ENCODE results near the gene GGCX.

The GGCX gene

DNA sequence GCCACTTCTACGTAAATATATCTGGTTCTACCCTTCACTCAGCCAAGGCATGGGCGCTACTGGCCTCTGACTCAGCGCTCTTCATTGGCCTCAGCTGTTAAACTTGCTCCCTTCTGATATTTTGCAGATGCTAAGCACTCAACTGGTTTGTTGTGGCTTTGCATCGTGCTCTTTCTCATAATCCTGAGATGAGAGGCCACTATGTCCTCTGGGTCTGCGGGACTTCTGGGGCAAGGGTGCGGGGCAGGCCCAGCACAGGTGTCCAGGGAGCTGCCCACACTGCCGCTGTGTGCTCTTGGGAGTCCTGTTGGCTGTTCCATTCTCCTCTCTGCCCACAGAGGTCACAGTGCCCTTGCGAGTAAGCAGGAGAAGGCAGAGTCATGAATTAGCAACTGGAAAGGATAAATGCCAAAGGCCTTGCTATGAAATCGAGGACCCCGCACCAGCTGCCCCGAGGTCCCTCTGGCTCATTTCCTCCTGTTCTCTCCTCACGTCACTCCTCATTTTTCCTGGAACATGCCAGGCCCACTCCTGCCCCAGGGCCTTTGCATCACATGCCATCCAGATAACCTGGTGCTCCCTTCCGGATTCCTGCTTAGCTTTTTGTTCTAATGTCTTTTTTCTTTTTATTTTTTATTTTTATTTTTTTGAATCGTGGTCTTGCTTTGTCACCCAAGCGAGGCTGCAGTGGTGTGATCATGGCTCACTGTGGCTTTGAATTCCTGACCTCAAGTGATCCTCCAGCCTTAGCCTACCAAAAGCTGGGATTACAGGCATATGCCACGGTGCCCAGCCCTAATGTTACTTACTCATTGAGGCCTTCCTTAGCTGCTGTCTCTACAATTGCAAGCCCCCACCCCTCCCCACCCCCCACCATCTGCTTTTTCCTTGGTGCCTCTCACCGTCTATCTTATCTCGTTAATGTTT lies 57.2 kb downstream of the GGCX start:
- no peak for DNase-seq
- intact Hi-C loops (cut with DNase I), result no loop called here

DNA sequence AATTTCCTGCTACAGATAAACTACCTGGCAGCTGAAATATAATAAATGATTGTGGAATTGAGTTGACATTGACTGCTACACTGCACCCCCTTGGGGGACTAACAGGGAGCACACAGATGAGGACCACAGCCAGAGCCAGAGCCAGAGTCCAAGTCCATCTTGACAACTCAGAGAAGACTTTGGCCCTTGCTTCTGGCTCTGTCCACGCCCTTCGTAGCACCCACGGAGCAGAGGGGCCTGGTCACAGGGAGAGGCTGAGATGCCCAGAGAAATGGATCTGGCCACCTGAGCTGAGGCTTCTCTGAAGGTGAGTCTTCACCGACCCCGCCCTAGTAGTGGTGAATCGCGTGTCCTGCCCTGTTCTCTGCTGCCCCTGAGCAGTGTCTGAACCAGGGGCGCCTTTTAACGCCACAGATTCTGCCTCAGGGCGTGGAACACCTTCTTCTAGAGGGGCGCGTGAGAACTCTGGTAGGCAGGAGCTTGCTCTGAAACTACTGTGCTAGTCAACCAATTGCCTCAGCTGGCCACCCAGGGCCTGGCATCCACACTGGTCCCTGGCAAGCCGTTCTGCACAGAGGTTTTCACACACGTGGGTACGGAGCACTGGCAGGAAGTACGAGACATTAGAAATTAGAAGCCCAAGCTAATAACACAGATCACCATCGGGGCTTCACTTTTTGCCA lies 58.0 kb downstream of the GGCX start:
- intact Hi-C loops (cut with DNase I), result no loop called here
- DNase-seq, result peak in 17 of 42 donors; percentile 12 to 56 (median 26)

DNA sequence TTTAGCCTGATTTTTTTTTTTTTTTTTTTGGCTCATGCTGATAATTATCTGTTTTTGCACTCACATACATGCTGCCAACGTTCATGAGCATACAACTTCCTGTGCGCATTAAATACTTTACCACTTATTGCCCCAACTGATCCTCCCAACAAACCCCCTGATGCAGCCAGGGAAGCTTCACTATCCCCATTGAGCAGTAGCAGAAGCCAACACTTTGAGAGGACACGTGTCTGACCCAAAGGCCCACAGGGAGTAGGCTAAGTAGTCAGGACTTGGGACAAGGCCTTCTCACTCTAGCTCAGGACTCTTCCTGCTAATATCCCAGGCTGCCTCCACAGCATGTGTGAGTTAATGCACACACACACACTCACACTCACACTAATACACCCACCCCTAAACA lies 58.6 kb downstream of the GGCX start:
- no peak for DNase-seq
- intact Hi-C loops (cut with DNase I), result no loop called here

DNA sequence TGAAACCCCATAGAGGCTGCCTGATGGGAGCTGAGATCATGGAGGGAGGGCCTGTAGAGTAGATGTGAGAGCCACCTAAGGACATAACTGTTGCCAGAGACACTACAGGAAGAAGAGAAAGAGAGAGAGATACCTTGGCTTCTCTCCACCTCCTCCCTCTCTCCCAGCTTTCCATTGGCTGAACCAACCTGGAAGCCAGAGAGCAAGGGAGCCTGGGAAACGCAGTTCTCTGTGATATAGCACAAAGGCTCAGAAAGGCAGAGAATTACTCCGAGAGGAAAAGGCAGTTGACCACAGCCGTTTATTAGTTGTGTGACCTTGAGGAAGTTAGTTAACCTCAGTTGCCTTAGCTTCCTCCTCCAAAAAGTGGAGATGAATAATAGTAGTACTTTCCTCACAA lies 60.0 kb downstream of the GGCX start:
- intact Hi-C loops (cut with DNase I), result no loop called here
- DNase-seq, result peak in 4 of 42 donors; percentile 12 to 25 (median 14)

DNA sequence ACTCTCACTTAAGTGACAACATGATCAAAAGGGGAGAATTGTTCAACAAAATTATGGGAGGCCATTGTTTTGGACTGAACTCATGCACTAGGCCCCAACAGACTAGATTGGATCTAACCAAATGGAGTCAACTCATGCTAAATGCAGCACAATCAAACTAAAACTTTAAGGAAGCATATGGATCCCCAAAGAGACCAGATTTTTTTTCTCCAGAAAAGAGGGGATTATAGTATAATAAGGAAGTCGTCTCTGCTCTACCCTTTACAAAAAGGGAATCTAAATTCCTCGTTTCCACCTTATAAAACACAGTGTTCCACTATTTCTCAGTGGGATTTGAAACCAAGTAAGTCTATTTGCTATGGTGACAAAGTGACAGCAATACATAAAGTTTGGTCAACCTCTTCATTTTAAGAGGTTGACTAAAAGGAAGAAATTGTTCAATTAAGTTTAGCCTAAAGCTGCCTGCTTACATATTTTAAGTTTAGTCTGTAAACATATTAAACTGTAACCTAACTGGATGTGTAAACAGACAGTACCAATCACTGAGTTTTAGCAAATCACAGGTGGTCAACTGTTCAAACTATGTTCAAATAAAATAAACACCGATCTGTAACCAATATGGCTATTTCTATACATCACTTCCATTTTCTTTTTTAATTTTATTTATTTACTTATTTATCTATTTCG lies 63.2 kb downstream of the GGCX start:
- intact Hi-C loops (cut with DNase I), result no loop called here
- DNase-seq, result no peak

DNA sequence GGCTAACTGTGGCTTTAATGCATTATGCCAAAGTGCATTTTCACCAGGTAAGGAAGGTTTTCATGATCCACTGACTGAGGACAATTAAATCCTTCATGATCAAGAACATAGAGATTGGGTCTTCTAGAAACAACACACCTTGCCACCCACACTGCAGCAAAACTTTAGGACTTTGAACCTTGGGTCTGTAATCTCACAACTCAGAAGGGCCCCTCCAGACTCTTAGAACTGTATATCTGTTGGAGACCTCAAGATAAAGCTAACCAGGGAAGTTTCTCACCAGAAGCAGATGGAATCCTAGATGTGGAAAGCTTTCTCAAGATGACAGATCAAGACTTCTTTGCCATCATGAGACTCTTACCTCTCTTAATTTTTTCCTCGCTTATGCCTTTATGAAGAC lies 64.9 kb downstream of the GGCX start:
- DNase-seq, result no peak
- intact Hi-C loops (cut with DNase I), result no loop called here
